Spleen (tissue), 11 donors: Measurements from ENCODE around the gene TMEM273. TPM values are rescaled to one million over a fixed set of nuclear protein-coding genes. Genes with fewer than 3 reads are reported as not detected.

Experiments
- DNase-seq: peaks from one replicate; pipeline ENCODE4 v3.0.0-alpha.2; 2020
- H3K27ac ChIP-seq, 8 donors: fragments of 200-600 bp; sonication (generic) in 7 of 8; 1 replicate in 4 of 8; 2 replicates in 4 of 8; pipeline versions ENCODE4 v1.5.0 to v1.8.0; 2016 to 2021; ENCODE audit warnings: inconsistent platforms in 4 of 8, mild to moderate bottlenecking in 4 of 8, moderate library complexity in 1 of 8
- H3K27me3 ChIP-seq, 7 donors: fragments of 200-600 bp; sonication (generic) in 6 of 7; replicated peaks in 1 of 7; 1 replicate in 4 of 7; 2 replicates in 3 of 7; pipeline versions ENCODE4 v1.5.0 to v1.8.0; 2016 to 2021; ENCODE audit warnings: inconsistent platforms in 3 of 7, mild to moderate bottlenecking in 1 of 7
- H3K36me3 ChIP-seq, 6 donors: fragments of 200-600 bp; sonication (generic) in 5 of 6; 1 replicate in 4 of 6; 2 replicates in 2 of 6; pipeline versions ENCODE4 v1.5.0 to v1.8.0; 2016 to 2021; ENCODE audit warnings: inconsistent platforms in 2 of 6
- H3K4me1 ChIP-seq, 6 donors: fragments of 200-600 bp; sonication (generic) in 5 of 6; 1 replicate in 3 of 6; 2 replicates in 3 of 6; pipeline versions ENCODE4 v1.5.0 to v1.8.0; 2016 to 2021; ENCODE audit warnings: inconsistent platforms in 3 of 6
- H3K4me3 ChIP-seq, 8 donors: fragments of 200-600 bp; sonication (generic) in 7 of 8; 1 replicate in 4 of 8; 2 replicates in 4 of 8; pipeline versions ENCODE4 v1.5.0 to v1.8.0; 2016 to 2021; ENCODE audit warnings: inconsistent platforms in 4 of 8, mild to moderate bottlenecking in 4 of 8, moderate library complexity in 2 of 8
- H3K9me3 ChIP-seq, 8 donors: fragments of 200-600 bp; sonication (generic) in 7 of 8; 1 replicate in 4 of 8; 2 replicates in 4 of 8; pipeline versions ENCODE4 v1.5.0 to v1.8.0; 2016 to 2021; ENCODE audit warnings: inconsistent platforms in 4 of 8
- CTCF ChIP-seq, 11 experiments: fragments of 200-600 bp in 7 of 11; fragments of 450-650 bp in 4 of 11; sonication (generic) in 4 of 11; IDR thresholded peaks in 8 of 11; conservative IDR thresholded peaks in 3 of 11; 1 replicate in 7 of 11; 2 replicates in 4 of 11; pipeline versions ENCODE4 v1.4.0 to v1.8.0; 2016 to 2021; ENCODE audit warnings: antibody characterized with exemption in 11 of 11, inconsistent platforms in 4 of 11, mild to moderate bottlenecking in 1 of 11
- POLR2A ChIP-seq, 3 donors: fragments of 450-650 bp; IDR thresholded peaks; one replicate each; pipeline ENCODE4 v1.5.1; 2017; ENCODE audit warnings: antibody characterized with exemption in 3 of 3, mild to moderate bottlenecking in 1 of 3
- POLR2AphosphoS5 ChIP-seq, 3 donors: sonication (generic); formaldehyde crosslinking; IDR thresholded peaks; one replicate each; pipeline ENCODE4 v1.5.1; 2017; ENCODE audit warnings: antibody characterized with exemption in 3 of 3
- WGBS, 5 donors: extraction: QIAGEN DNeasy Blood & Tissue Kit in 3 of 5; methylation state at CpG; one replicate each; pipeline versions ENCODE4 v1.1.5 to v1.1.7; 2013 to 2018; 5-methylcytosine and 5-hydroxymethylcytosine counted together
- intact Hi-C: fragments of 100-400 bp; cut with DNase I; formaldehyde crosslinking; loops from one replicate; pipeline ENCODE4 v1.15.0; 2023; ENCODE audit warnings: low total_unique reads
- polyA plus RNA-seq, 3 donors: library from polyadenylated mRNA; stranded (reverse); fragments of 200-250 nt; gene quantifications; one replicate each; pipeline ENCODE4 v1.2.1, GENCODE V29; 2013
- total RNA-seq, 7 donors: library from RNA; depleted of rRNA in 3 of 7; stranded (reverse); fragments of >200 nt in 3 of 7; fragmentation: NEBNext Ultra II Directional in 4 of 7; extraction: Animal tissue kit (Norgen Biotek cat#: 25700) in 4 of 7; gene quantifications; one replicate each; pipeline versions ENCODE4 v1.1.0 to v1.2.1, GENCODE V29; 2016 to 2021
- donor health status: healthy with polysubstance abuse.
- donor health status: DM: no; HTN: no; CAD: no; lungs with moderate emphysema.
- donor health status: DM: no; HTN: no; CAD: no.
- donor health status: Bipolar disorder and iron deficiency.
- donor health status: healthy.
- donor health status: DM: no; HTN: no; CAD: no.
- donor health status: DM: yes; HTN: yes; CAD: no.

The TMEM273 gene
- total and polyA plus RNA-seq, 10 donors: 25.6 to 64.5 (median 33.4) TPM

GRCh38 chr10:49225218-49225876, 37.2 kb upstream of the TMEM273 start:
- WGBS, 5 donors: 79 to 83% (median 82%) methylated on average over 8 to 12 of the region's 12 CpGs
- intact Hi-C loops: no loop called here
- peaks cover 0 to 3% (median 0%) of the 10 kb centered on the region in 8 donors for H3K9me3 ChIP-seq
- no peak overlapping the region for H3K27ac ChIP-seq
- no peaks in the 10 kb centered on the region for H3K36me3 ChIP-seq
- DNase-seq: no peak
- H3K27me3 ChIP-seq: peaks cover 0 to 6% (median 0%) of the 10 kb centered on the region in 7 donors
- H3K4me3 ChIP-seq: no peak overlapping the region
- TF ChIP-seq POLR2AphosphoS5 (IDR thresholded peaks at IDR 0.05) (no peak), POLR2A (IDR thresholded peaks at IDR 0.05) (no peak), CTCF (IDR thresholded peaks at IDR 0.05 in 8 of 11, conservative IDR thresholded peaks at IDR 0.05 in 3 of 11) (no peak)
- no peaks in the 10 kb centered on the region for H3K4me1 ChIP-seq

GRCh38 chr10:49223205-49223604, 35.0 kb upstream of the TMEM273 start:
- intact Hi-C loops: no loop called here
- TF ChIP-seq POLR2AphosphoS5 (IDR thresholded peaks at IDR 0.05): no peak
- no peak for TF ChIP-seq CTCF (IDR thresholded peaks at IDR 0.05 in 8 of 11, conservative IDR thresholded peaks at IDR 0.05 in 3 of 11)
- TF ChIP-seq POLR2A (IDR thresholded peaks at IDR 0.05): no peak
- DNase-seq: no peak

GRCh38 chr10:49222170-49222569, 34.0 kb upstream of the TMEM273 start:
- TF ChIP-seq POLR2A (IDR thresholded peaks at IDR 0.05): no peak
- TF ChIP-seq CTCF (IDR thresholded peaks at IDR 0.05 in 8 of 11, conservative IDR thresholded peaks at IDR 0.05 in 3 of 11): no peak
- no peak for TF ChIP-seq POLR2AphosphoS5 (IDR thresholded peaks at IDR 0.05)
- intact Hi-C loops: no loop called here
- H3K36me3 ChIP-seq: no peaks in the 10 kb centered on the region
- 91 to 98% (median 92%) methylated on average over 3 of the region's 3 CpGs for WGBS, 5 donors
- no peaks in the 10 kb centered on the region for H3K4me1 ChIP-seq
- H3K27ac ChIP-seq: no peak overlapping the region
- no peak for DNase-seq
- H3K9me3 ChIP-seq: peaks cover 0 to 3% (median 0%) of the 10 kb centered on the region in 8 donors
- no peaks in the 10 kb centered on the region for H3K27me3 ChIP-seq
- H3K4me3 ChIP-seq: no peak overlapping the region

More at GRCh38 chr10:49223205-49223604, 35.0 kb upstream of the TMEM273 start:
- Histone ChIP-seq H3K27me3 (no peaks in the 10 kb centered on the region), H3K9me3 (peaks cover 0 to 3% (median 0%) of the 10 kb centered on the region in 8 donors), H3K4me1 (no peaks in the 10 kb centered on the region), H3K4me3 (no peak overlapping the region), H3K27ac (no peak overlapping the region), H3K36me3 (no peaks in the 10 kb centered on the region)

GRCh38 chr10:49220679-49221078, 32.5 kb upstream of the TMEM273 start:
- DNase-seq: no peak
- peaks cover 0 to 3% (median 0%) of the 10 kb centered on the region in 8 donors for H3K9me3 ChIP-seq
- H3K4me1 ChIP-seq: no peaks in the 10 kb centered on the region
- no peak overlapping the region for H3K4me3 ChIP-seq
- WGBS, 5 donors: 62 to 85% (median 77%) methylated on average over 2 of the region's 2 CpGs
- TF ChIP-seq POLR2AphosphoS5 (IDR thresholded peaks at IDR 0.05) (no peak), CTCF (IDR thresholded peaks at IDR 0.05 in 8 of 11, conservative IDR thresholded peaks at IDR 0.05 in 3 of 11) (no peak), POLR2A (IDR thresholded peaks at IDR 0.05) (no peak)
- no peaks in the 10 kb centered on the region for H3K27me3 ChIP-seq
- intact Hi-C loops: no loop called here
- no peaks in the 10 kb centered on the region for H3K36me3 ChIP-seq
- no peak overlapping the region for H3K27ac ChIP-seq
